HEK293 (cell line): Measurements from ENCODE around the gene FOXF1.

Experiments
- CTCF ChIA-PET: fragments of 350-600 bp; formaldehyde crosslinking; extraction: SDS; loops from one replicate; lab custom pipeline; 2021; ENCODE audit warnings: antibody characterized with exemption; lab: Yijun Ruan, JAX
- POLR2A ChIA-PET: fragments of 300-600 bp; formaldehyde crosslinking; extraction: SDS; loops from one replicate; lab custom pipeline; 2020; ENCODE audit warnings: antibody characterized with exemption, inconsistent platforms; lab: Yijun Ruan, JAX
- H3K27ac ChIP-seq: fragments of 200-500 bp; sonication (Bioruptor generic); 2 replicates; pipeline ENCODE4 v1.5.1; 2014; ENCODE audit warnings: low read depth, low read length, control low read depth, inconsistent platforms; ENCODE audit errors: extremely low read depth
- H3K36me3 ChIP-seq, 2 experiments: fragments of 200-500 bp in 1 of 2; sonication (Bioruptor generic) in 1 of 2; 1 replicate in 1 of 2; 2 replicates in 1 of 2; pipeline ENCODE4 v1.5.1; 2014 to 2017; ENCODE audit warnings: inconsistent platforms in 2 of 2, low read length in 2 of 2; ENCODE audit not compliant: control insufficient read depth in 2 of 2, insufficient read depth in 1 of 2
- H3K4me1 ChIP-seq: fragments of 200-500 bp; sonication (Bioruptor generic); 2 replicates; pipeline ENCODE4 v1.5.1; 2014; ENCODE audit warnings: mild to moderate bottlenecking, low read length, inconsistent platforms; ENCODE audit not compliant: control insufficient read depth, insufficient read depth
- H3K4me3 ChIP-seq: 2 replicates; pipeline ENCODE4 v1.5.1; 2011; ENCODE audit warnings: low read depth, mild to moderate bottlenecking, control low read depth, low read length, moderate library complexity
- H3K9me3 ChIP-seq: fragments of 200-500 bp; sonication (Bioruptor generic); 2 replicates; pipeline ENCODE4 v1.5.1; 2014; ENCODE audit warnings: low read depth, low read length, inconsistent platforms; ENCODE audit not compliant: control insufficient read depth, insufficient read depth
- EGR2 ChIP-seq: fragments of 450-650 bp; formaldehyde crosslinking; IDR thresholded peaks from 2 replicates; pipeline ENCODE4 v1.5.1; 2016; ENCODE audit warnings: low read depth, missing biosample characterization, missing genetic modification characterization
- GFI1B ChIP-seq: fragments of 450-650 bp; formaldehyde crosslinking; IDR thresholded peaks from 2 replicates; pipeline ENCODE4 v1.5.1; 2016; ENCODE audit warnings: missing biosample characterization, missing genetic modification characterization
- YY1 ChIP-seq: fragments of 450-650 bp; formaldehyde crosslinking; IDR thresholded peaks from 2 replicates; pipeline ENCODE4 v1.5.1; 2018; ENCODE audit warnings: missing biosample characterization, missing genetic modification characterization
- ZBTB7A ChIP-seq: fragments of 450-650 bp; formaldehyde crosslinking; IDR thresholded peaks from 2 replicates; pipeline ENCODE4 v1.5.1; 2016; ENCODE audit warnings: low read depth, missing biosample characterization, missing genetic modification characterization
- ZNF24 ChIP-seq: fragments of 450-650 bp; formaldehyde crosslinking; IDR thresholded peaks from 2 replicates; pipeline ENCODE4 v1.5.1; 2016; ENCODE audit warnings: missing biosample characterization, missing genetic modification characterization
- ZNF26 ChIP-seq: fragments of 450-650 bp; formaldehyde crosslinking; IDR thresholded peaks from 2 replicates; pipeline ENCODE4 v1.5.1; 2016; ENCODE audit warnings: missing biosample characterization, missing genetic modification characterization
- ZNF280D ChIP-seq: fragments of 450-650 bp; formaldehyde crosslinking; IDR thresholded peaks from 2 replicates; pipeline ENCODE4 v1.5.1; 2016; ENCODE audit warnings: missing biosample characterization, missing genetic modification characterization
- ZNF350 ChIP-seq: fragments of 450-650 bp; formaldehyde crosslinking; IDR thresholded peaks from 2 replicates; pipeline ENCODE4 v1.5.0; 2017; ENCODE audit warnings: missing biosample characterization, mild to moderate bottlenecking, missing genetic modification characterization
- ZNF449 ChIP-seq: fragments of 450-650 bp; formaldehyde crosslinking; IDR thresholded peaks from 2 replicates; pipeline ENCODE4 v1.5.1; 2017; ENCODE audit warnings: missing biosample characterization, mild to moderate bottlenecking, missing genetic modification characterization, moderate library complexity
- ZNF560 ChIP-seq: fragments of 450-650 bp; formaldehyde crosslinking; IDR thresholded peaks from 2 replicates; pipeline ENCODE4 v1.5.1; 2017; ENCODE audit warnings: missing biosample characterization, missing genetic modification characterization, borderline replicate concordance
- ZNF704 ChIP-seq: fragments of 450-650 bp; formaldehyde crosslinking; IDR thresholded peaks from 2 replicates; pipeline ENCODE4 v1.5.1; 2016; ENCODE audit warnings: missing biosample characterization, missing genetic modification characterization
- ZNF776 ChIP-seq: fragments of 450-650 bp; formaldehyde crosslinking; IDR thresholded peaks from 2 replicates; pipeline ENCODE4 v1.5.0; 2017; ENCODE audit warnings: missing biosample characterization, missing genetic modification characterization, borderline replicate concordance
- ZNF792 ChIP-seq: fragments of 450-650 bp; formaldehyde crosslinking; IDR thresholded peaks from 2 replicates; pipeline ENCODE4 v1.5.1; 2016; ENCODE audit warnings: missing biosample characterization, missing genetic modification characterization
- TF ChIP-seq, protein P1 (sequence below): fragments of 450-650 bp; formaldehyde crosslinking; conservative IDR thresholded peaks from 2 replicates; pipeline ENCODE4 v1.5.1; 2016; ENCODE audit warnings: low read depth, missing biosample characterization, missing genetic modification characterization
- TF ChIP-seq, protein P2 (sequence below): fragments of 450-650 bp; formaldehyde crosslinking; IDR thresholded peaks from 2 replicates; pipeline ENCODE4; 2016; ENCODE audit warnings: missing biosample characterization, missing genetic modification characterization

FOXF1 gene

DNA sequence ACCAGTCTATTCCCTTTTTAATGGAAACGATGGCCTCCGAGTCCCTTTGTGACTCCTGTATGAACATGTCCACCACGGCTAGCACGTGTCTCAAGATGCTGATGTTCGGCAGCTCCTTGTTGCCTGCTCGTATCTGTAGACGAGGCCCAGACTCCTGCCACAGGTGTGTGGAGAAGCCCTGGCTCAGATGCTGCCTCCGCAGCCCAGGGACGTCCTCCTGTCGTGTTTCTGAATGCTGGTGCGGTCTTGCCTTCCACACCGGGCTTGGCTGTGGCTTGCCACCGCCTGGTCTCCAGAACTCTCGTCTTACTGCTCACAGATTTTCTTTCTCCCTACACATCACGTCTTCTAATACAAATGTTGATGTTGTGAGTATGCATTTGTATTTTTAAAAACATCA is 17.0 kb downstream of the FOXF1 start (continued):
- TF ChIP-seq ZNF26 (no peak), ZNF24 (tag by site-specific recombination) (no peak), ZNF350 (tag by site-specific recombination) (no peak), YY1 (tag by site-specific recombination) (no peak)
- TF ChIP-seq, protein P1, sequence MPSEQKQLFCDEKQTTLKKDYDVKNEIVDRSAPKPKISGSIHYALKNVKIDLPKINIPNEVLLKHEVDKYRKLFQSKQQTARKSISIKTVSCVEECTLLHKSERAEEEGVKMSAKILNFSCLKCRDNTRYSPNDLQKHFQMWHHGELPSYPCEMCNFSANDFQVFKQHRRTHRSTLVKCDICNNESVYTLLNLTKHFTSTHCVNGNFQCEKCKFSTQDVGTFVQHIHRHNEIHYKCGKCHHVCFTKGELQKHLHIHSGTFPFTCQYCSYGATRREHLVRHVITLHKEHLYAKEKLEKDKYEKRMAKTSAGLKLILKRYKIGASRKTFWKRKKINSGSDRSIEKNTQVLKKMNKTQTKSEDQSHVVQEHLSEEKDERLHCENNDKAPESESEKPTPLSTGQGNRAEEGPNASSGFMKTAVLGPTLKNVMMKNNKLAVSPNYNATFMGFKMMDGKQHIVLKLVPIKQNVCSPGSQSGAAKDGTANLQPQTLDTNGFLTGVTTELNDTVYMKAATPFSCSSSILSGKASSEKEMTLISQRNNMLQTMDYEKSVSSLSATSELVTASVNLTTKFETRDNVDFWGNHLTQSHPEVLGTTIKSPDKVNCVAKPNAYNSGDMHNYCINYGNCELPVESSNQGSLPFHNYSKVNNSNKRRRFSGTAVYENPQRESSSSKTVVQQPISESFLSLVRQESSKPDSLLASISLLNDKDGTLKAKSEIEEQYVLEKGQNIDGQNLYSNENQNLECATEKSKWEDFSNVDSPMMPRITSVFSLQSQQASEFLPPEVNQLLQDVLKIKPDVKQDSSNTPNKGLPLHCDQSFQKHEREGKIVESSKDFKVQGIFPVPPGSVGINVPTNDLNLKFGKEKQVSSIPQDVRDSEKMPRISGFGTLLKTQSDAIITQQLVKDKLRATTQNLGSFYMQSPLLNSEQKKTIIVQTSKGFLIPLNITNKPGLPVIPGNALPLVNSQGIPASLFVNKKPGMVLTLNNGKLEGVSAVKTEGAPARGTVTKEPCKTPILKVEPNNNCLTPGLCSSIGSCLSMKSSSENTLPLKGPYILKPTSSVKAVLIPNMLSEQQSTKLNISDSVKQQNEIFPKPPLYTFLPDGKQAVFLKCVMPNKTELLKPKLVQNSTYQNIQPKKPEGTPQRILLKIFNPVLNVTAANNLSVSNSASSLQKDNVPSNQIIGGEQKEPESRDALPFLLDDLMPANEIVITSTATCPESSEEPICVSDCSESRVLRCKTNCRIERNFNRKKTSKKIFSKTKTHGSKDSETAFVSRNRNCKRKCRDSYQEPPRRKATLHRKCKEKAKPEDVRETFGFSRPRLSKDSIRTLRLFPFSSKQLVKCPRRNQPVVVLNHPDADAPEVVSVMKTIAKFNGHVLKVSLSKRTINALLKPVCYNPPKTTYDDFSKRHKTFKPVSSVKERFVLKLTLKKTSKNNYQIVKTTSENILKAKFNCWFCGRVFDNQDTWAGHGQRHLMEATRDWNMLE, result no peak

DNA sequence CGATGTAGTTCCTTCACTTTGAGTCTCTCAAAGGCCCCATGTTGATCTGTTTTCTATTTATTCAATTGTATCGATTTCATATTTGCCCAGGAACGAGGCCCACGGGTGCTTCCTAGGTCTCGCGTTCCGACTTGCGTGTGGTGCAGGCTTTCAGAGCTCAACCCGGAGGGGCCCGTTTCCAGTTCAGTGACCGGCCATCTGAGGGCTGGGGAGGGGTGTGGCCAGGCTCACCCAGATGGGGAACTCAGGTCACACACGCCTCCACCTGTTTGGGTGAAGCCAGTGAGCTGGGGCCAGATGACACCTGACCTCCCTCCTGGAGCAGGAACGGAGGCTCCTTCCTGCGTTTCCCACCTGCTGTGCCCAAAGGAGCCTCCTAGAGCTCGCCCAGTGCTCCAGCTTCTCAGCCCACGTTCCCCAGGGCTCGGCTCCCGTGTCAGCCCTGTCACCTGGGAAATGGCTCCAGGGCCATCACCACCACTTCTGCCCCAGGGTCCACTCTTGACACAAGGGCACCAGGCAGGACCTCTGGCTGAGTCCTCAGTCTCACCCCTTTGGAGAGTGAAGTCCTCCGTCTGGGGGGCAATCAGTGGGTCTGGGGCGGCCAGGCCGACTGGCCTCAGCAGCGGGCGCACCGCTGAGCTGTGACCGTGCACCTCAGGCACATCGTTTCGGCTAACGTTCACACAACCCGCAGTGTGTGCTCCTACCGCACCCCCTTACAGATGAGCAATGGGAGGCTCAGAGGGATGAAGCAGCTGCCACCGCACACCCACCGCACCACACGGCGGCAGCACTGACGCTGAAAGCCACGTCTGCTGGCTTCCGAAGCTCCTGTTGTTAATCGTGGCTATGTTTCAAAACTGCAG is 18.0 kb downstream of the FOXF1 start:
- no peaks in the 10 kb centered on the region for H3K4me1 ChIP-seq
- CTCF ChIA-PET, result interaction anchor here (0.6 to 1.4 kb wide), 5 partner anchors 10 to 1761 kb away, joined by 3 to 7 read pairs (median 3); no protein-coding TSS in a partner anchor
- H3K36me3 ChIP-seq, result peaks cover 0 to 4% of the 10 kb centered on the region in 2 experiments; a peak in 1 of 3 replicates
- no peak overlapping the region for H3K27ac ChIP-seq
- H3K4me3 ChIP-seq, result no peak overlapping the region
- no peaks in the 10 kb centered on the region for H3K9me3 ChIP-seq
- POLR2A ChIA-PET, result no interaction called here
- TF ChIP-seq ZNF792 (tag by site-specific recombination) (no peak), ZNF560 (tag by site-specific recombination) (no peak), ZNF704 (tag by site-specific recombination) (no peak), ZBTB7A (tag by site-specific recombination) (no peak), ZNF280D (no peak), ZNF449 (no peak), EGR2 (tag by site-specific recombination) (no peak), ZNF776 (no peak), GFI1B (tag by site-specific recombination) (no peak)
- TF ChIP-seq, protein P1, result no peak
- TF ChIP-seq, protein P2, sequence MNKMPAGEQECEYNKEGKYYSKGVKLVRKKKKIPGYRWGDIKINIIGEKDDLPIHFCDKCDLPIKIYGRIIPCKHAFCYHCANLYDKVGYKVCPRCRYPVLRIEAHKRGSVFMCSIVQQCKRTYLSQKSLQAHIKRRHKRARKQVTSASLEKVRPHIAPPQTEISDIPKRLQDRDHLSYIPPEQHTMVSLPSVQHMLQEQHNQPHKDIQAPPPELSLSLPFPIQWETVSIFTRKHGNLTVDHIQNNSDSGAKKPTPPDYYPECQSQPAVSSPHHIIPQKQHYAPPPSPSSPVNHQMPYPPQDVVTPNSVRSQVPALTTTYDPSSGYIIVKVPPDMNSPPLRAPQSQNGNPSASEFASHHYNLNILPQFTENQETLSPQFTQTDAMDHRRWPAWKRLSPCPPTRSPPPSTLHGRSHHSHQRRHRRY (tag by site-specific recombination), result no peak
